Neural cell (in vitro differentiated cells): ENCODE results near the gene CMKLR1.

ENCODE experiments used
- MXI1 ChIP-seq: fragments of 450-650 bp; conservative IDR thresholded peaks from 2 replicates; pipeline ENCODE4 v1.6.1; 2014; ENCODE audit warnings: antibody characterized with exemption, mild to moderate bottlenecking; ENCODE audit not compliant: poor library complexity, severe bottlenecking
- POLR2AphosphoS5 ChIP-seq: IDR thresholded peaks from 2 replicates; pipeline ENCODE4 v1.6.1; 2012
- SMC3 ChIP-seq: fragments of 450-650 bp; conservative IDR thresholded peaks from 2 replicates; pipeline ENCODE4 v1.6.1; 2014; ENCODE audit warnings: antibody characterized with exemption, mild to moderate bottlenecking, moderate library complexity; ENCODE audit not compliant: poor library complexity
- TF ChIP-seq, protein P1 (sequence below): fragments of 450-650 bp; IDR thresholded peaks from 2 replicates; pipeline ENCODE4 v1.5.1; 2014; ENCODE audit warnings: antibody characterized with exemption, mild to moderate bottlenecking, moderate library complexity; ENCODE audit not compliant: poor library complexity, severe bottlenecking

DNA sequence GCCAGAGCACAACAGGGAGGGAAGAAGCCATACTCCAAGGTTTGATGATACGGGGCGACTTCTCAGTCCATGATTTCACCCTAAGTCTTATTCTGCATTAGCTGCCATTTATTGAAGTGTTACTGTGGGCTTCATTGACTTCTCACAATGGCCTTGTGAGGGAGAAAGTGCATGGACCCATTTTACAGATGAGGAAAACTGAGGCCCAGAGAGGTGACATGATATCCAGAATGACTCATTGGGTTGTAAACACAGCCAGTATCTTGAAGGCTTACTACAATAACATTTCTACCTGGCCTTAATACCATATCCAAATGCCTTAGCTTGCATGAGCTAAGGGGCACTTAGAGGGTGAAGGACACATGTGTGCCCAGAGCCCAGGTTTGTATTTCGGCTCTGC, 100.6 kb downstream of the CMKLR1 start:
- TF ChIP-seq, protein P1, sequence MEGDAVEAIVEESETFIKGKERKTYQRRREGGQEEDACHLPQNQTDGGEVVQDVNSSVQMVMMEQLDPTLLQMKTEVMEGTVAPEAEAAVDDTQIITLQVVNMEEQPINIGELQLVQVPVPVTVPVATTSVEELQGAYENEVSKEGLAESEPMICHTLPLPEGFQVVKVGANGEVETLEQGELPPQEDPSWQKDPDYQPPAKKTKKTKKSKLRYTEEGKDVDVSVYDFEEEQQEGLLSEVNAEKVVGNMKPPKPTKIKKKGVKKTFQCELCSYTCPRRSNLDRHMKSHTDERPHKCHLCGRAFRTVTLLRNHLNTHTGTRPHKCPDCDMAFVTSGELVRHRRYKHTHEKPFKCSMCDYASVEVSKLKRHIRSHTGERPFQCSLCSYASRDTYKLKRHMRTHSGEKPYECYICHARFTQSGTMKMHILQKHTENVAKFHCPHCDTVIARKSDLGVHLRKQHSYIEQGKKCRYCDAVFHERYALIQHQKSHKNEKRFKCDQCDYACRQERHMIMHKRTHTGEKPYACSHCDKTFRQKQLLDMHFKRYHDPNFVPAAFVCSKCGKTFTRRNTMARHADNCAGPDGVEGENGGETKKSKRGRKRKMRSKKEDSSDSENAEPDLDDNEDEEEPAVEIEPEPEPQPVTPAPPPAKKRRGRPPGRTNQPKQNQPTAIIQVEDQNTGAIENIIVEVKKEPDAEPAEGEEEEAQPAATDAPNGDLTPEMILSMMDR, result no peak
- no peak for TF ChIP-seq SMC3
- no peak for TF ChIP-seq MXI1
- no peak for TF ChIP-seq POLR2AphosphoS5
